Right renal cortex interstitium (tissue), 3 donors: Measurements from ENCODE around the gene KDM4D. TPM values are rescaled to one million over a fixed set of nuclear protein-coding genes. Genes with fewer than 3 reads are reported as not detected.
"Not testable (repeated sequence)": the region's sequence is repeated elsewhere in the genome, so short reads cannot be mapped to it uniquely, and the experiment has no call there.

Source experiments
- DNase-seq, 3 donors: peaks; one replicate each; pipeline ENCODE4 v3.0.0-alpha.2; 2013; ENCODE audit warnings: low read depth in 3 of 3, low spot score in 2 of 3
- polyA plus RNA-seq, 3 donors: library from polyadenylated mRNA; unstranded; fragments of 120-200 nt; gene quantifications; one replicate each; pipeline ENCODE4 v1.2.1, GENCODE V29; 2013; ENCODE audit not compliant: insufficient read length in 3 of 3

Gene KDM4D
- polyA plus RNA-seq, 3 donors = 2.0 to 2.2 (median 2.0) TPM

GRCh38 chr11:94956963-94957362, 16.5 kb upstream of the KDM4D start:
- no peak for DNase-seq

GRCh38 chr11:94958121-94958696, 15.3 kb upstream of the KDM4D start:
- no peak for DNase-seq

GRCh38 chr11:94959179-94959578, 14.3 kb upstream of the KDM4D start:
- no peak for DNase-seq

- no peak for DNase-seq
Observed at GRCh38 chr11:94960488-94960887, 13.0 kb upstream of the KDM4D start.

GRCh38 chr11:94961255-94961654, 12.3 kb upstream of the KDM4D start:
- no peak for DNase-seq

GRCh38 chr11:94964934-94965333, 8.6 kb upstream of the KDM4D start:
- DNase-seq = no peak

- no peak for DNase-seq
Observed at GRCh38 chr11:94968334-94968958, 5.1 kb upstream of the KDM4D start.

GRCh38 chr11:94972700-94973098, 810 bp upstream of the KDM4D start:
- DNase-seq = no peak

GRCh38 chr11:94974178-94974577, 669 bp downstream of the KDM4D start:
- DNase-seq = peak in 2 of 3 donors; percentile 1 to 2

GRCh38 chr11:94975599-94975998, 2.1 kb downstream of the KDM4D start:
- DNase-seq = no peak

- DNase-seq = no peak
Observed at GRCh38 chr11:94987378-94987777, 13.9 kb downstream of the KDM4D start.

GRCh38 chr11:94988748-94989147, 15.2 kb downstream of the KDM4D start:
- DNase-seq = no peak

GRCh38 chr11:94993400-94993943, 20.0 kb downstream of the KDM4D start:
- DNase-seq = no peak

- DNase-seq = no peak
Observed at GRCh38 chr11:94997437-94997836, 23.9 kb downstream of the KDM4D start.

- no peak for DNase-seq
Observed at GRCh38 chr11:94998285-94998684, 24.8 kb downstream of the KDM4D start.

- DNase-seq = no peak
Observed at GRCh38 chr11:95003716-95004115, 30.2 kb downstream of the KDM4D start.

GRCh38 chr11:95005642-95006041, 32.1 kb downstream of the KDM4D start:
- DNase-seq = no peak

GRCh38 chr11:95011376-95011775, 37.9 kb downstream of the KDM4D start:
- DNase-seq = no peak

- DNase-seq = no peak
Observed at GRCh38 chr11:95014184-95014821, 40.8 kb downstream of the KDM4D start.

- no peak for DNase-seq
Observed at GRCh38 chr11:95016139-95016538, 42.6 kb downstream of the KDM4D start.

GRCh38 chr11:95021468-95021867, 48.0 kb downstream of the KDM4D start:
- not testable (repeated sequence) for DNase-seq

GRCh38 chr11:95024958-95025357, 51.4 kb downstream of the KDM4D start, which contains the start of gene KDM4E:
KDM4E (plus strand) TSS chr11:95025258; CDS start chr11:95025558, 300 bp downstream.
- no peak for DNase-seq
